ENCODE data around the gene ZBTB7C. TPM values are rescaled to one million over a fixed set of nuclear protein-coding genes. Genes with fewer than 3 reads are reported as not detected.

Gene ZBTB7C
- total and polyA plus RNA-seq, 4 donors, result 0.19 to 1.1 (median 0.45) TPM

GRCh38 chr18:48385596-48385995, 23.6 kb downstream of the ZBTB7C start:
- peaks cover 0 to 2% (median 0%) of the 10 kb centered on the region in 4 donors for H3K27me3 ChIP-seq (ENCODE audit: control insufficient read depth in 4 of 4, insufficient read depth in 4 of 4, low read length in 3 of 4)
- TF ChIP-seq HNF4G (IDR thresholded peaks at IDR 0.05) (no peak), RXRA (IDR thresholded peaks at IDR 0.05) (no peak), HNF4A (conservative IDR thresholded peaks at IDR 0.05) (no peak), RAD21 (IDR thresholded peaks at IDR 0.05) (no peak), FOXA1 (IDR thresholded peaks at IDR 0.05) (no peak), GABPA (IDR thresholded peaks at IDR 0.05 in 1 of 2, conservative IDR thresholded peaks at IDR 0.05 in 1 of 2) (no peak), NR2F2 (IDR thresholded peaks at IDR 0.05) (no peak), ATF3 (IDR thresholded peaks at IDR 0.05) (no peak), FOXA2 (IDR thresholded peaks at IDR 0.05) (no peak), SP1 (IDR thresholded peaks at IDR 0.05) (no peak), JUND (IDR thresholded peaks at IDR 0.05) (no peak), TAF1 (conservative IDR thresholded peaks at IDR 0.05) (no peak), EGR1 (IDR thresholded peaks at IDR 0.05; ENCODE audit: low read depth in 2 of 2) (no peak), ZBTB33 (IDR thresholded peaks at IDR 0.05) (no peak)
- no peaks in the 10 kb centered on the region for H3K4me1 ChIP-seq (ENCODE audit: control insufficient read depth in 4 of 4, insufficient read depth in 4 of 4, low read length in 3 of 4)
- no peak overlapping the region for H3K4me3 ChIP-seq (ENCODE audit: low read depth in 1 of 3, low read length in 3 of 3)
- H3K9me3 ChIP-seq (ENCODE audit: control insufficient read depth in 4 of 4, low read length in 3 of 4), result no peaks in the 10 kb centered on the region
- no peaks in the 10 kb centered on the region for H3K36me3 ChIP-seq (ENCODE audit: control insufficient read depth in 4 of 4, insufficient read depth in 3 of 4, low read depth in 1 of 4, low read length in 3 of 4)
- 76% methylated on average over 12 of the region's 12 CpGs for WGBS
- no peak overlapping the region for H3K27ac ChIP-seq (ENCODE audit: low read depth in 1 of 2, low read length in 2 of 2)
- DNase-seq (ENCODE audit: low spot score), result no peak
- no peak overlapping the region for H3K9ac ChIP-seq (ENCODE audit: low read depth in 1 of 2, low read length in 2 of 2)

GRCh38 chr18:48376934-48377333, 32.2 kb downstream of the ZBTB7C start:
- no peak for TF ChIP-seq MAX (IDR thresholded peaks at IDR 0.05)
- no peak for TF ChIP-seq SP1 (IDR thresholded peaks at IDR 0.05)
- no peak for TF ChIP-seq ZBTB33 (IDR thresholded peaks at IDR 0.05)
- no peak for TF ChIP-seq NR2F2 (IDR thresholded peaks at IDR 0.05)
- TF ChIP-seq REST (IDR thresholded peaks at IDR 0.05), result no peak
- no peak for TF ChIP-seq RAD21 (IDR thresholded peaks at IDR 0.05)
- no peak for TF ChIP-seq FOXA1 (IDR thresholded peaks at IDR 0.05)
- no peak for TF ChIP-seq RXRA (IDR thresholded peaks at IDR 0.05)
- Histone ChIP-seq H3K27me3 (ENCODE audit: control insufficient read depth in 4 of 4, insufficient read depth in 4 of 4, low read length in 3 of 4) (peaks cover 0 to 2% (median 0%) of the 10 kb centered on the region in 4 donors), H3K9ac (ENCODE audit: low read depth in 1 of 2, low read length in 2 of 2) (no peak overlapping the region), H3K4me3 (ENCODE audit: low read depth in 1 of 3, low read length in 3 of 3) (no peak overlapping the region), H3K4me1 (ENCODE audit: control insufficient read depth in 4 of 4, insufficient read depth in 4 of 4, low read length in 3 of 4) (no peaks in the 10 kb centered on the region), H3K9me3 (ENCODE audit: control insufficient read depth in 4 of 4, low read length in 3 of 4) (no peaks in the 10 kb centered on the region), H3K27ac (ENCODE audit: low read depth in 1 of 2, low read length in 2 of 2) (no peak overlapping the region), H3K36me3 (ENCODE audit: control insufficient read depth in 4 of 4, insufficient read depth in 3 of 4, low read depth in 1 of 4, low read length in 3 of 4) (no peaks in the 10 kb centered on the region)
- no peak for DNase-seq (ENCODE audit: low spot score)
- 77% methylated on average over 3 of the region's 3 CpGs for WGBS

Data from liver (tissue), 9 donors.